ENCODE results near the gene MITF. TPM values are rescaled to one million over a fixed set of nuclear protein-coding genes. Genes with fewer than 3 reads are reported as not detected.

The MITF gene
- polyA plus RNA-seq, 1 donor from 2014 or later, result not detected

DNA sequence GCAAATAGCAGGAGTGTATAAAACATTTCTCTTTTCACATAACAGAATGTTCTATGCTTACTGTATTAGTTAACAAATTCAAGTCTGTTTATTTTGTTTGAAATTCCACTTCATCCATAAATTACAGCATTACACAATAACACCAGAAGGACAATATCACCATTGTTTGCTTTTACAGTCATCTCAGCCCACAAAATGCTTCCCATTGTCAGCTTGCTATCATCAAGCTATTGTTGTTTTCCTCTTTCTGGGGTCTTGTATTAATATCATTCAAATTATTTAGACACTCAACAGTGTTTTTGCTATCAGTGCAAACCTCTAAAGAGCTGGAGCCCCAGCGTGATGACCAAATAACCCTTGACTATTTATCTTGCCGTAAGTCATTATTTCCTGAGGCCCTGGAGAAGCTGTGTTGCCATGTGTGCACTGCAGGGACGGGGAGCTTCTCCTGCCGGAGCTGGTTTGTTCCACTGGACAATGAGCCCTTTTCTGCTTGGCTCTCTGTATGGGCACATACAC is 261.4 kb downstream of the MITF start:
- no peaks in the 10 kb centered on the region for H3K36me3 ChIP-seq (ENCODE audit: insufficient read depth, low read length)
- no peaks in the 10 kb centered on the region for H4K20me1 ChIP-seq (ENCODE audit: insufficient read depth)
- H3K4me3 ChIP-seq (ENCODE audit: low read length), result no peak overlapping the region
- H3K79me2 ChIP-seq (replicated peaks; ENCODE audit: insufficient read depth, low read length), result no peaks in the 10 kb centered on the region
- no peaks in the 10 kb centered on the region for H3K9me3 ChIP-seq (ENCODE audit: low read length)
- no peaks in the 10 kb centered on the region for H3F3A ChIP-seq (ENCODE audit: insufficient read depth, low read length, poor library complexity, severe bottlenecking)
- TF ChIP-seq EZH2 (IDR thresholded peaks at IDR 0.05; ENCODE audit: borderline replicate concordance, insufficient read depth, low read length, poor library complexity, severe bottlenecking), result no peak
- TF ChIP-seq RAD21 (conservative IDR thresholded peaks at IDR 0.05), result no peak
- no peak for TF ChIP-seq POLR2AphosphoS5 (IDR thresholded peaks at IDR 0.05)
- TF ChIP-seq MXI1 (conservative IDR thresholded peaks at IDR 0.05; ENCODE audit: poor library complexity, severe bottlenecking), result no peak
- no peak for TF ChIP-seq TAF1 (IDR thresholded peaks at IDR 0.05; ENCODE audit: low read depth)
- no peaks in the 10 kb centered on the region for H3K9me2 ChIP-seq (ENCODE audit: insufficient read depth, low read length)
- H2AFZ ChIP-seq (ENCODE audit: low read depth, low read length), result no peak overlapping the region
- H3K9ac ChIP-seq (ENCODE audit: low read length), result no peak overlapping the region
- H3K27ac ChIP-seq (ENCODE audit: low read length), result no peak overlapping the region
- no peaks in the 10 kb centered on the region for H3K27me3 ChIP-seq (ENCODE audit: insufficient read depth, low read depth, low read length)
- H3K4me2 ChIP-seq (ENCODE audit: low read length), result no peak overlapping the region

- Histone ChIP-seq H3K27ac (ENCODE audit: low read length) (no peak overlapping the region), H3K9me3 (ENCODE audit: low read length) (no peaks in the 10 kb centered on the region), H3K9ac (ENCODE audit: low read length) (no peak overlapping the region), H3K9me2 (ENCODE audit: insufficient read depth, low read length) (no peaks in the 10 kb centered on the region), H3K79me2 (replicated peaks; ENCODE audit: insufficient read depth, low read length) (no peaks in the 10 kb centered on the region), H3K36me3 (ENCODE audit: insufficient read depth, low read length) (no peaks in the 10 kb centered on the region), H4K20me1 (ENCODE audit: insufficient read depth) (no peaks in the 10 kb centered on the region), H3F3A (ENCODE audit: insufficient read depth, low read length, poor library complexity, severe bottlenecking) (no peaks in the 10 kb centered on the region), H2AFZ (ENCODE audit: low read depth, low read length) (no peak overlapping the region), H3K4me3 (ENCODE audit: low read length) (no peak overlapping the region), H3K4me2 (ENCODE audit: low read length) (no peak overlapping the region), H3K27me3 (ENCODE audit: insufficient read depth, low read depth, low read length) (no peaks in the 10 kb centered on the region)
- TF ChIP-seq EP300 (conservative IDR thresholded peaks at IDR 0.05; ENCODE audit: poor library complexity, severe bottlenecking) (no peak), SMC3 (conservative IDR thresholded peaks at IDR 0.05; ENCODE audit: poor library complexity) (no peak), MXI1 (conservative IDR thresholded peaks at IDR 0.05; ENCODE audit: poor library complexity, severe bottlenecking) (no peak), TAF1 (IDR thresholded peaks at IDR 0.05; ENCODE audit: low read depth) (no peak), CTCF (IDR thresholded peaks at IDR 0.05; ENCODE audit: poor library complexity, severe bottlenecking) (no peak), POLR2AphosphoS5 (IDR thresholded peaks at IDR 0.05) (no peak), RAD21 (conservative IDR thresholded peaks at IDR 0.05) (no peak), EZH2 (IDR thresholded peaks at IDR 0.05; ENCODE audit: borderline replicate concordance, insufficient read depth, low read length, poor library complexity, severe bottlenecking) (no peak)
- TF ChIP-seq, protein P1, sequence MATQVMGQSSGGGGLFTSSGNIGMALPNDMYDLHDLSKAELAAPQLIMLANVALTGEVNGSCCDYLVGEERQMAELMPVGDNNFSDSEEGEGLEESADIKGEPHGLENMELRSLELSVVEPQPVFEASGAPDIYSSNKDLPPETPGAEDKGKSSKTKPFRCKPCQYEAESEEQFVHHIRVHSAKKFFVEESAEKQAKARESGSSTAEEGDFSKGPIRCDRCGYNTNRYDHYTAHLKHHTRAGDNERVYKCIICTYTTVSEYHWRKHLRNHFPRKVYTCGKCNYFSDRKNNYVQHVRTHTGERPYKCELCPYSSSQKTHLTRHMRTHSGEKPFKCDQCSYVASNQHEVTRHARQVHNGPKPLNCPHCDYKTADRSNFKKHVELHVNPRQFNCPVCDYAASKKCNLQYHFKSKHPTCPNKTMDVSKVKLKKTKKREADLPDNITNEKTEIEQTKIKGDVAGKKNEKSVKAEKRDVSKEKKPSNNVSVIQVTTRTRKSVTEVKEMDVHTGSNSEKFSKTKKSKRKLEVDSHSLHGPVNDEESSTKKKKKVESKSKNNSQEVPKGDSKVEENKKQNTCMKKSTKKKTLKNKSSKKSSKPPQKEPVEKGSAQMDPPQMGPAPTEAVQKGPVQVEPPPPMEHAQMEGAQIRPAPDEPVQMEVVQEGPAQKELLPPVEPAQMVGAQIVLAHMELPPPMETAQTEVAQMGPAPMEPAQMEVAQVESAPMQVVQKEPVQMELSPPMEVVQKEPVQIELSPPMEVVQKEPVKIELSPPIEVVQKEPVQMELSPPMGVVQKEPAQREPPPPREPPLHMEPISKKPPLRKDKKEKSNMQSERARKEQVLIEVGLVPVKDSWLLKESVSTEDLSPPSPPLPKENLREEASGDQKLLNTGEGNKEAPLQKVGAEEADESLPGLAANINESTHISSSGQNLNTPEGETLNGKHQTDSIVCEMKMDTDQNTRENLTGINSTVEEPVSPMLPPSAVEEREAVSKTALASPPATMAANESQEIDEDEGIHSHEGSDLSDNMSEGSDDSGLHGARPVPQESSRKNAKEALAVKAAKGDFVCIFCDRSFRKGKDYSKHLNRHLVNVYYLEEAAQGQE (IDR thresholded peaks at IDR 0.05; ENCODE audit: borderline replicate concordance), result no peak
Observed at GRCh38 chr3:70003119-70003518, 263.9 kb downstream of the MITF start.
